Measurements from ENCODE around the gene UGT2B7. TPM values are rescaled to one million over a fixed set of nuclear protein-coding genes. Genes with fewer than 3 reads are reported as not detected.

Gene UGT2B7
- total RNA-seq, 1 donor from 2014 or later, result 1.1 TPM

DNA sequence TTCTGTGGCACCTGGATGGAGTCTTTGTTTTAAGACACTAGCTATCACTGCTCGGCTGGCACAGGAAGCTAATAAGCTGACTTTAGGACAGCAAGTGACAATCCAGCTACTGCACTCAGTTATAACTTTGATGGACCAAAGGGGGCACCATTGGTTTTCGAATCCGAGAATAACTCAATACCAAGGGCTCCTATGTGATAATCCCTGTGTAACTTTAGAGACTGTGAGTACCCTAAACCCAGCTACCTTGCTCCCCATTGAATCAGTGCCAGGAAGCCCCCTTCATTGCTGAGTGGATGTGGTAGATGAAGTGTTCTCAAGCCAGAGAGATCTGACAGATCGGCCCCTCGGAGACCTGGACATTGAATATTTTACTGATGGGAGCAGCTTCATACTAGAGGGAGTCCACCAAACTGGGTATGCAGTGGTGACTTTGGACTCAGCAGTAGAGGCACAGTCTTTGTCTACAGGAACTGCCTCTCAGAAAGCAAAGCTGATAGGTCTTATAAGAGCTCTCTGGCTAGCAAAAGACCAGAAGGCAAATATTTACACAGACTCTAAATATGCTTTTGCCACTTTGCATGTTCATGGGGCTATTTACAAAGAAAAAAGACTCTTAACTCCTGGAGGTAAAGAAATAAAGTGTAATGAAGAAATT lies 35.5 kb upstream of the UGT2B7 start:
- Mint-ChIP-seq H3K27me3 (no peaks in the 10 kb centered on the region), H3K4me1 (ENCODE audit: low read depth) (peaks cover 29% of the 10 kb centered on the region), H3K36me3 (ENCODE audit: insufficient read depth) (peaks cover 12% of the 10 kb centered on the region), H3K4me3 (ENCODE audit: low read depth) (no peak overlapping the region), H3K9me3 (ENCODE audit: low read depth) (peaks cover 20% of the 10 kb centered on the region), H3K27ac (no peak overlapping the region)
- TF ChIP-seq CTCF (IDR thresholded peaks at IDR 0.05; ENCODE audit: unreplicated experiment), result no peak
- no peak for DNase-seq (ENCODE audit: low spot score, unreplicated experiment)

GRCh38 chr4:69064391-69064790 lies 31.9 kb upstream of the UGT2B7 start:
- no peak overlapping the region for H3K27ac Mint-ChIP-seq
- no peak for TF ChIP-seq CTCF (IDR thresholded peaks at IDR 0.05; ENCODE audit: unreplicated experiment)
- no peak overlapping the region for H3K4me3 Mint-ChIP-seq (ENCODE audit: low read depth)
- no peak for DNase-seq (ENCODE audit: low spot score, unreplicated experiment)
- H3K27me3 Mint-ChIP-seq, result no peaks in the 10 kb centered on the region
- H3K36me3 Mint-ChIP-seq (ENCODE audit: insufficient read depth), result peaks cover 8% of the 10 kb centered on the region
- H3K9me3 Mint-ChIP-seq (ENCODE audit: low read depth), result peaks cover 20% of the 10 kb centered on the region
- H3K4me1 Mint-ChIP-seq (ENCODE audit: low read depth), result peaks cover 2% of the 10 kb centered on the region

DNA sequence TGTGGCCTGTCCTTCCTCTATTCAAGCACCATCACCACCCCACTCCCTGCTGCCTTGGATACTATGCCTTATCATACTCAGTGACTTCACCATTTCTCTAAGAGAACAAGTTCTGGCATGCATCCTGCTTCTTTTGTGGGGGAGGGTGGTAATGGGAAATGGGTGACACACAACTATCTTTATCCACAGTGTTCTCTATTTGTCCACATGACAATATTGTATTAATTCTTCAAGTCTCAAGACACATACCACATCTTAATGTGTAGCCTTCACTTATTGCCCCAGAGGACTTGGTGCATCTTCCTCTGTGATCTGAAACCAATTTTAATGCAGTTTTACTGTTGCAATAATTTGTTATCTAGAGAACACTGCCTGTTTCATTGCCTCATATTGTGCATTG lies 29.3 kb upstream of the UGT2B7 start:
- H3K4me3 Mint-ChIP-seq (ENCODE audit: low read depth), result no peak overlapping the region
- no peaks in the 10 kb centered on the region for H3K27me3 Mint-ChIP-seq
- peaks cover 17% of the 10 kb centered on the region for H3K9me3 Mint-ChIP-seq (ENCODE audit: low read depth)
- TF ChIP-seq CTCF (IDR thresholded peaks at IDR 0.05; ENCODE audit: unreplicated experiment), result no peak
- H3K36me3 Mint-ChIP-seq (ENCODE audit: insufficient read depth), result peaks cover 8% of the 10 kb centered on the region
- no peak for DNase-seq (ENCODE audit: low spot score, unreplicated experiment)
- H3K4me1 Mint-ChIP-seq (ENCODE audit: low read depth), result no peaks in the 10 kb centered on the region
- H3K27ac Mint-ChIP-seq, result no peak overlapping the region

GRCh38 chr4:69069085-69069484 lies 27.2 kb upstream of the UGT2B7 start:
- Mint-ChIP-seq H3K4me3 (ENCODE audit: low read depth) (no peak overlapping the region), H3K9me3 (ENCODE audit: low read depth) (peaks cover 9% of the 10 kb centered on the region), H3K27me3 (no peaks in the 10 kb centered on the region), H3K27ac (no peak overlapping the region), H3K4me1 (ENCODE audit: low read depth) (no peaks in the 10 kb centered on the region), H3K36me3 (ENCODE audit: insufficient read depth) (peaks cover 2% of the 10 kb centered on the region)
- DNase-seq (ENCODE audit: low spot score, unreplicated experiment), result no peak
- TF ChIP-seq CTCF (IDR thresholded peaks at IDR 0.05; ENCODE audit: unreplicated experiment), result no peak

DNA sequence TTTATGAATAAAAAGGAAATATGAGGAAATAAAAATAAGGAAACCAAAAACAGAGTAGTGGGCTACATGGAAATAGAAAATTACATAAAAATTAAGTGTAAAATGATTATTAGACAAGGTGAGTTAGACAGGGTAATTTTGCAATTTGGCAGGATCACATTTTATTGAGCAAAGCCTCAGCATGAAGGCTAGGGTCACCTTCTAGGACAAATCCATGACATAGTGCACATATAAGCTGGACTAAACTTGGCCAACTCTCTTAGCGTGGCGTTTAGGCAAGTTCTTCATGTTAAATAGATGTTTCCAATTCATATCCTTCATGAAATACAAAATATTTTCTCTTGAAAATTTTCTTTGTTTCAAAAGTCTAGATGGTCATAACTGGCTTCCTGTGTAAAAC lies 25.7 kb upstream of the UGT2B7 start:
- DNase-seq (ENCODE audit: low spot score, unreplicated experiment), result no peak
- no peak for TF ChIP-seq CTCF (IDR thresholded peaks at IDR 0.05; ENCODE audit: unreplicated experiment)
- peaks cover 6% of the 10 kb centered on the region for H3K9me3 Mint-ChIP-seq (ENCODE audit: low read depth)

More for the DNA sequence above, 25.7 kb upstream of the UGT2B7 start:
- Mint-ChIP-seq H3K27me3 (no peaks in the 10 kb centered on the region), H3K4me3 (ENCODE audit: low read depth) (no peak overlapping the region), H3K4me1 (ENCODE audit: low read depth) (no peaks in the 10 kb centered on the region), H3K27ac (no peak overlapping the region), H3K36me3 (ENCODE audit: insufficient read depth) (no peaks in the 10 kb centered on the region)
